ENCODE measurements around the gene APLP1.

DNA sequence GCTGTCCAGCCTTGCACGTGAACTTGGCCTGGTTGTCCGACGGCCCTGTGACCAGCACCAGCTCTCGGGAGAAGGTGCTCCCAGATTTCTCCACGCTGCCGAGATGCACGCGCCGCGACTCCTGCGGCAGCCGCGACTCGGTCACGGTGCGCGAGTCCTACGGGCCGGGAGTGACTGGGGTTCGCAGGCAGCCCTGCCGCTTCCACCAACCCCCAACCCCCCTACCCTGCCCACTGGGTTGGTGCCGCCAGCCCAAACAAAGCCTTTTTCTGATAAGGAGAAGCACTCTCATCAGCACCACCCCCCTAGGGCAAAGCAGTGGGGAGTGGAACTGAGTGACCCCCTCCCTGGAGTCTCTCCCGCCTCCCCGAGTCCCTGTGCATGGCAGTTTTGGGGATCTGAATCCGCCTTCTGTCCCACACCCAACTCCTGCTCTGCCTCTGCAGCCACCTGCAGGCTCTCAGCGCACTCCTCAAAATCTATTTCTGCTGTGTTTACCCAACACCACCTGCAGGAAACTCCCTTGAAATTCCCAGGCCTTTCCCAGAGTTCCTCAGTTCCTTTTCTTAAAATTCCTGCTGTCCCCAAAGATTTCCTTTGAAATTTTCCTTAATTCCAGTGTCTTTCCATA lies 22.2 kb upstream of the APLP1 start:
- TF ChIP-seq, protein P1, sequence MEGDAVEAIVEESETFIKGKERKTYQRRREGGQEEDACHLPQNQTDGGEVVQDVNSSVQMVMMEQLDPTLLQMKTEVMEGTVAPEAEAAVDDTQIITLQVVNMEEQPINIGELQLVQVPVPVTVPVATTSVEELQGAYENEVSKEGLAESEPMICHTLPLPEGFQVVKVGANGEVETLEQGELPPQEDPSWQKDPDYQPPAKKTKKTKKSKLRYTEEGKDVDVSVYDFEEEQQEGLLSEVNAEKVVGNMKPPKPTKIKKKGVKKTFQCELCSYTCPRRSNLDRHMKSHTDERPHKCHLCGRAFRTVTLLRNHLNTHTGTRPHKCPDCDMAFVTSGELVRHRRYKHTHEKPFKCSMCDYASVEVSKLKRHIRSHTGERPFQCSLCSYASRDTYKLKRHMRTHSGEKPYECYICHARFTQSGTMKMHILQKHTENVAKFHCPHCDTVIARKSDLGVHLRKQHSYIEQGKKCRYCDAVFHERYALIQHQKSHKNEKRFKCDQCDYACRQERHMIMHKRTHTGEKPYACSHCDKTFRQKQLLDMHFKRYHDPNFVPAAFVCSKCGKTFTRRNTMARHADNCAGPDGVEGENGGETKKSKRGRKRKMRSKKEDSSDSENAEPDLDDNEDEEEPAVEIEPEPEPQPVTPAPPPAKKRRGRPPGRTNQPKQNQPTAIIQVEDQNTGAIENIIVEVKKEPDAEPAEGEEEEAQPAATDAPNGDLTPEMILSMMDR (conservative IDR thresholded peaks at IDR 0.05; ENCODE audit: low read depth, low read length), result no peak
- TF ChIP-seq, protein P2, sequence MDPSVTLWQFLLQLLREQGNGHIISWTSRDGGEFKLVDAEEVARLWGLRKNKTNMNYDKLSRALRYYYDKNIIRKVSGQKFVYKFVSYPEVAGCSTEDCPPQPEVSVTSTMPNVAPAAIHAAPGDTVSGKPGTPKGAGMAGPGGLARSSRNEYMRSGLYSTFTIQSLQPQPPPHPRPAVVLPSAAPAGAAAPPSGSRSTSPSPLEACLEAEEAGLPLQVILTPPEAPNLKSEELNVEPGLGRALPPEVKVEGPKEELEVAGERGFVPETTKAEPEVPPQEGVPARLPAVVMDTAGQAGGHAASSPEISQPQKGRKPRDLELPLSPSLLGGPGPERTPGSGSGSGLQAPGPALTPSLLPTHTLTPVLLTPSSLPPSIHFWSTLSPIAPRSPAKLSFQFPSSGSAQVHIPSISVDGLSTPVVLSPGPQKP (IDR thresholded peaks at IDR 0.05; ENCODE audit: borderline replicate concordance, low read depth, low read length), result no peak
- TF ChIP-seq SMC3 (IDR thresholded peaks at IDR 0.05; ENCODE audit: low read depth, low read length), result no peak

All from IMR-90 (cell line).